ENCODE measurements around the gene POLQ. TPM values are rescaled to one million over a fixed set of nuclear protein-coding genes. Genes with fewer than 3 reads are reported as not detected.
A peak's percentile ranks its signal among the peaks of the same experiment; 100 is the strongest.
"Not testable (repeated sequence)": the region's sequence is repeated elsewhere in the genome, so short reads cannot be mapped to it uniquely, and the experiment has no call there.

The POLQ gene
- 1.2 TPM in 2 replicates for total RNA-seq
- long read RNA-seq, partial matches to known transcripts, result 6 of 8 reads
- long read RNA-seq, other reads (novel, unspliced or antisense), result 2 of 8 reads

DNA sequence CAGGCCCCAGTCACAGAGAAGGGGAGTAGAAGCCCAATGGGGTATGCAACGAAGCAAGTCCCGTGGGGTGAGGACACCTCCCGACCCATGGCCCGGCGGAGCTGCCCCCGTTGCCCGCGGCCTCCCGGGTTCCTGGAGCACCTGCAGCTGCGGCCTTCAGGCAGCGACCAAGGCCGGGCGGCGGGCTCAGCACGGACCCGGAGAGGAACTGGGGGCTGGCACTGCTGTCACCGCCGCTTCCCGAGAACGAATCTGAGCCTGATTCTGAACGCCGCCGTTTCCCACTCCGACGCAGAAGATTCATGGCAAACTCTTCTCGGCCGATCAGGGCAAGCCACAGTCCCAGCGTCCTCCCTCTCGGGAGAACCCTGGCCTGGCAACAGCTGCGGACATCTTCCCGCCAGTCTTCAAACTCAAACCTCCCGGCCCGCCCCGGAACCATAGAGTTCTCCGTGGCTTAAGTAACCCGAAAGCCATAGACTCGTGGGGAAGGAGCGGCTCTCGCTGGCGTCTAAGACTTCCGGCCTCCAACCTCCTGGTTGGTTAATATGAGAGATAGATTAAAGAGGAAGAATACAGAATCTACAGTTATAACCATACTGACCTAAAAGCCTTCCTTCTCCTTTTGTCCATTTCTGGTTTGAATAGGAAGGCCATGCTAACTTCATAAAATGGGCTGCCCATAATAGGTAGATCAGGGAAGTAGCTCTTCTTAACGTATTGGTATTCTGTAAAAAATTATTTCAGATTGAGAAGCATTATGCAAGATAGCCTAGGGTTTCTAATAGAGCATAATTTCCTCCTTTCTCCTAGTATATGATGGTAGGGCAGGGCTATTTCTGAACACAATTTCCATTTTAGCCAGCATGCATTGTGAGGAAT is at the start of gene POLQ:
Gene POLQ, minus strand, starts transcription at position 415 of the 882 bp plus-strand sequence. Its CDS starts 111 bp downstream, at position 304.
- Mint-ChIP-seq H3K4me3 (ENCODE audit: unreplicated experiment) (peak within 1 kb of the TSS; percentile 89), H3K9me3 (ENCODE audit: unreplicated experiment) (no peaks in the 10 kb centered on the region), H3K27ac (ENCODE audit: unreplicated experiment) (peak within 1 kb of the TSS; percentile 88), H3K4me1 (ENCODE audit: unreplicated experiment) (peaks cover 6% of the 10 kb centered on the region), H3K36me3 (ENCODE audit: unreplicated experiment) (no peaks in the 10 kb centered on the region), H3K27me3 (ENCODE audit: unreplicated experiment) (no peaks in the 10 kb centered on the region)
- DNase-seq (ENCODE audit: extremely low spot score, unreplicated experiment), result peak; percentile 92
- TF ChIP-seq, protein P1, sequence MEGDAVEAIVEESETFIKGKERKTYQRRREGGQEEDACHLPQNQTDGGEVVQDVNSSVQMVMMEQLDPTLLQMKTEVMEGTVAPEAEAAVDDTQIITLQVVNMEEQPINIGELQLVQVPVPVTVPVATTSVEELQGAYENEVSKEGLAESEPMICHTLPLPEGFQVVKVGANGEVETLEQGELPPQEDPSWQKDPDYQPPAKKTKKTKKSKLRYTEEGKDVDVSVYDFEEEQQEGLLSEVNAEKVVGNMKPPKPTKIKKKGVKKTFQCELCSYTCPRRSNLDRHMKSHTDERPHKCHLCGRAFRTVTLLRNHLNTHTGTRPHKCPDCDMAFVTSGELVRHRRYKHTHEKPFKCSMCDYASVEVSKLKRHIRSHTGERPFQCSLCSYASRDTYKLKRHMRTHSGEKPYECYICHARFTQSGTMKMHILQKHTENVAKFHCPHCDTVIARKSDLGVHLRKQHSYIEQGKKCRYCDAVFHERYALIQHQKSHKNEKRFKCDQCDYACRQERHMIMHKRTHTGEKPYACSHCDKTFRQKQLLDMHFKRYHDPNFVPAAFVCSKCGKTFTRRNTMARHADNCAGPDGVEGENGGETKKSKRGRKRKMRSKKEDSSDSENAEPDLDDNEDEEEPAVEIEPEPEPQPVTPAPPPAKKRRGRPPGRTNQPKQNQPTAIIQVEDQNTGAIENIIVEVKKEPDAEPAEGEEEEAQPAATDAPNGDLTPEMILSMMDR (IDR thresholded peaks at IDR 0.05), result no peak

DNA sequence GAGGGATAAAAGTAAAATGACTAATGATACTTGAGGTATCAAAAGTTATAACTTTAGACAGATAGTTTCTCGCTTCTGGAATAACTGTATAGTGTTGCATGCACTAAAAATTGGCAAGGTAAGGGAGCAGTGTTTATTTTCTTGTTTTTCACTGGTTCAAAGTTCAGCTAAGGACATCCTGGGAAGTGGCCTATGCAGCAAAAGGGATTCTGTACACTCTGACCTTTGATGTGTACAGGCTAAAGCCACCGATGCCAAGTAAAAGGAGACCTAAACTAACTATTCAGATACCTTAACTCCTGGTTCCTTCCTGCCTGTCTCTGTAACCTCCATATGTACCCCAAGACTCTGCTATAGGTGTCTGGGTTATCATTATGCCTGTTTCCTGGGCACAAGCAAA is 49.1 kb upstream of the POLQ start:
- TF ChIP-seq, protein P1 (IDR thresholded peaks at IDR 0.05), result no peak
- H3K27ac Mint-ChIP-seq (ENCODE audit: unreplicated experiment), result no peak overlapping the region
- H3K27me3 Mint-ChIP-seq (ENCODE audit: unreplicated experiment), result peaks cover 23% of the 10 kb centered on the region
- H3K36me3 Mint-ChIP-seq (ENCODE audit: unreplicated experiment), result no peaks in the 10 kb centered on the region
- no peak overlapping the region for H3K4me3 Mint-ChIP-seq (ENCODE audit: unreplicated experiment)
- H3K4me1 Mint-ChIP-seq (ENCODE audit: unreplicated experiment), result no peaks in the 10 kb centered on the region
- no peak for DNase-seq (ENCODE audit: extremely low spot score, unreplicated experiment)
- no peaks in the 10 kb centered on the region for H3K9me3 Mint-ChIP-seq (ENCODE audit: unreplicated experiment)

DNA sequence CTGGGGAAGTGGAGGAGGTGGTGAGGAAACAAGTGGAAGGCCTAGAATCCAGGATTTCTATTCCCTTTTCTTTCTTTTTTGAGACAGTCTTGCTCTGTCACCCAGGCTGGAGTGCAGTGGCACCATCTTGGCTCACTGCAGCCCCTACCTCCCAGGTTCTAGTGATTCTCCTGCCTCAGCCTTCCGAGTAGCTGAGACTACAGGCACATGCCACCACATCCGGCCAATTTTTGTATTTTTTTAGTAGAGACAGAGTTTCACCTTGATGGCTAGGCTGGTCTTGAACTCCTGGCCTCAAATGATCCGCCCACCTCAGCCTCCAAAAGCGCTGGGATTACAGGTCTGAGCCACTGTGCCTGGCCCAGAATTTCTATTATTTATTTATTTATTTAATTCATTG is 48.0 kb upstream of the POLQ start:
- not testable (repeated sequence) for H3K4me1 Mint-ChIP-seq (ENCODE audit: unreplicated experiment); H3K36me3 Mint-ChIP-seq (ENCODE audit: unreplicated experiment); DNase-seq (ENCODE audit: extremely low spot score, unreplicated experiment); H3K4me3 Mint-ChIP-seq (ENCODE audit: unreplicated experiment); H3K9me3 Mint-ChIP-seq (ENCODE audit: unreplicated experiment); H3K27ac Mint-ChIP-seq (ENCODE audit: unreplicated experiment)
- H3K27me3 Mint-ChIP-seq (ENCODE audit: unreplicated experiment), result peaks cover 25% of the 10 kb centered on the region

DNA sequence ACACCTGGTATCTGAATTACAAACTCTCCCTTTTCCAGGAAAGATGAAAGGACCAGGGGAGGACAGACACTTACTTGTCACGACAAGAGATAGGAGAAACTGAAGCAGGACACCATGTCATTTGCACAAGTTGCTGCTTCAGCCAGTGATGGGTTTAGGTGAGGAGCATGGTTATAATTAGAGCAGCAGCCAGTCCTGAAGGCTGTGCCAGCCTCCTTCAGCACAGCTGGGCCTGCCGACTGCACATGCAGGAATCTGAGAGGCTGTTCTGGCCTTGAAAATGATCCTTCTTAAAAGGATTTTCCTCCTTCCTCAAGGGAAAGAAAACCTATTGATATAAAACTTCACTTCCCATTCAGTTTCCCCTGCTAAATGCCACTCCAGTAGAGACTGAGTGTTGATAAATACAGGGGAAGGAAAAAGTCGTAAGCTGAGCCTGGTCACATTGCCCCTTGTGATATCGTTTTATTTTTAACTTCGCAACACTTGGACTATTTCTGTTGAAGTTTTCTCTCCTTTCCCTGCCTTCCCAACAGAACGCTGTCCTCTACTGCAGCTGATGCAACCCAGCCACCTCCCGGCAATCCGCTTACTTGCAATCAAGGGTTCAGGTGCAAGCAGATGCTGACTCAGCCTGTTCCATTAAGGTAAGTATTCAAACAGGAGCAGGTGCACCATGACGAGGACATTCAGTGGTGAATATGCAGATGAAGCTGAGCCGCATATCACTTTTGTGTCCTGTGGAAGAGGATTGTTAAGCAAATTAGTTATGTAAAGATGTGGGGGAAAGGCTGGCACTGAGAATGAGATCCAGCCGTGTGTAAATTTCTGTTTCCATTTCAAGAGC is 47.3 kb upstream of the POLQ start, which contains the start of gene FBXO40:
Gene FBXO40, plus strand, starts transcription at position 524 of the 847 bp plus-strand sequence. CDS start 27,197 bp downstream, outside the sequence.
- Mint-ChIP-seq H3K27me3 (ENCODE audit: unreplicated experiment) (peaks cover 25% of the 10 kb centered on the region), H3K27ac (ENCODE audit: unreplicated experiment) (no peak within 1 kb of the TSS)

DNA sequence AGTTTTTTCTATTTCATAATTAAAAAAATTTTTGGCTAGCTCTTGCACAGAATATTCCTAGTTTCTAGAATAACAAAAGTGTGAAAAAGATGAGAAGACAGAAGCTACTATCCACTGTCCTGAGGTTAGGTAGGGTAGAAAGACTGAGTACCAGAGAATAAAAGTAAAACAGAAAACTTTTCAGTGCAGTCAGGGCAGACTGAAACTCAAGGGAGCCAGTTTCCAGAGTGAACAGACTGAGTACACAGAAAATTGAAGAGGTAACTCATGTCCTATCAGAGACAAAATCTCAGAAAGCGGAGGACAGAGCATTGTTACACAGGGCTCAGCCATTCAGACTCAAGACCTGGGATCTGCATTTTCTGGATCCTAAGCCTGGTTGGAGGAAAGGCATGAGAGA is 38.6 kb upstream of the POLQ start:
- Mint-ChIP-seq H3K36me3 (ENCODE audit: unreplicated experiment) (no peaks in the 10 kb centered on the region), H3K27ac (ENCODE audit: unreplicated experiment) (no peak overlapping the region), H3K9me3 (ENCODE audit: unreplicated experiment) (no peaks in the 10 kb centered on the region), H3K4me1 (ENCODE audit: unreplicated experiment) (no peaks in the 10 kb centered on the region), H3K4me3 (ENCODE audit: unreplicated experiment) (no peak overlapping the region), H3K27me3 (ENCODE audit: unreplicated experiment) (peaks cover 23% of the 10 kb centered on the region)
- DNase-seq (ENCODE audit: extremely low spot score, unreplicated experiment), result no peak
- TF ChIP-seq, protein P1 (IDR thresholded peaks at IDR 0.05), result no peak

More for the DNA sequence above, 47.3 kb upstream of the POLQ start, which contains the start of gene FBXO40:
- H3K36me3 Mint-ChIP-seq (ENCODE audit: unreplicated experiment), result no peaks in the 10 kb centered on the region
- H3K4me1 Mint-ChIP-seq (ENCODE audit: unreplicated experiment), result no peaks in the 10 kb centered on the region
- H3K9me3 Mint-ChIP-seq (ENCODE audit: unreplicated experiment), result no peaks in the 10 kb centered on the region
- TF ChIP-seq, protein P1 (IDR thresholded peaks at IDR 0.05), result no peak
- no peak within 1 kb of the TSS for H3K4me3 Mint-ChIP-seq (ENCODE audit: unreplicated experiment)
- DNase-seq (ENCODE audit: extremely low spot score, unreplicated experiment), result no peak
